Gastrocnemius medialis (tissue), 4 donors: ENCODE data around the gene LYST.
"Not testable (repeated sequence)": the region's sequence is repeated elsewhere in the genome, so short reads cannot be mapped to it uniquely, and the experiment has no call there.

ENCODE experiments used
- CTCF ChIP-seq, 5 experiments: fragments of 450-650 bp in 3 of 5; fragments of 200-600 bp in 2 of 5; sonication (generic) in 2 of 5; IDR thresholded peaks in 4 of 5; conservative IDR thresholded peaks in 1 of 5; 1 replicate in 4 of 5; 2 replicates in 1 of 5; pipeline ENCODE4 v1.5.1; 2016 to 2019; ENCODE audit warnings: antibody characterized with exemption in 5 of 5, mild to moderate bottlenecking in 3 of 5, moderate library complexity in 3 of 5
- POLR2A ChIP-seq, 2 donors: fragments of 450-650 bp; IDR thresholded peaks; one replicate each; pipeline ENCODE4 v1.6.1; 2017; ENCODE audit warnings: antibody characterized with exemption in 2 of 2, mild to moderate bottlenecking in 2 of 2, moderate library complexity in 2 of 2

DNA sequence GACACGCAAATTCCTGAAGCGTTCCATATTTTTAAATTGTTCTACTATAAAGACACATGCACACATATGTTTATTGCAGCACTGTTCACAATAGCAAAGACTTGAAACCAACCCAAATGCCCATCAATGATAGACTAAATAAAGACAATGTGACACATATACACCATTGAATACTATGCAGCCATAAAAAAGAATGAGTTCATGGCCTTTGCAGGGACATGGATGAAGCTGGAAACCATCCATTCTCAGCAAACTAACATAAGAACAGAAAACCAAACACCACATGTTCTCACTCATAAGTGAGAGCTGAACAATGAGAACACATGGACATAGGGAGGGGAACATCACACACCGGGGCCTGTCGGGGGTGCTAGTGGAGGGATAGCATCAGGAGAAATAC lies 48.8 kb upstream of the LYST start:
- not testable (repeated sequence) for TF ChIP-seq CTCF (IDR thresholded peaks at IDR 0.05 in 4 of 5, conservative IDR thresholded peaks at IDR 0.05 in 1 of 5); POLR2A (IDR thresholded peaks at IDR 0.05)
